ENCODE results near the gene USP47. TPM values are rescaled to one million over a fixed set of nuclear protein-coding genes. Genes with fewer than 3 reads are reported as not detected.
A peak's percentile ranks its signal among the peaks of the same experiment; 100 is the strongest.

The USP47 gene
- total and polyA plus RNA-seq, 2 donors (not counting 1 experiment from before 2014, with no cell fraction given), result 12.8 to 52.9 TPM

DNA sequence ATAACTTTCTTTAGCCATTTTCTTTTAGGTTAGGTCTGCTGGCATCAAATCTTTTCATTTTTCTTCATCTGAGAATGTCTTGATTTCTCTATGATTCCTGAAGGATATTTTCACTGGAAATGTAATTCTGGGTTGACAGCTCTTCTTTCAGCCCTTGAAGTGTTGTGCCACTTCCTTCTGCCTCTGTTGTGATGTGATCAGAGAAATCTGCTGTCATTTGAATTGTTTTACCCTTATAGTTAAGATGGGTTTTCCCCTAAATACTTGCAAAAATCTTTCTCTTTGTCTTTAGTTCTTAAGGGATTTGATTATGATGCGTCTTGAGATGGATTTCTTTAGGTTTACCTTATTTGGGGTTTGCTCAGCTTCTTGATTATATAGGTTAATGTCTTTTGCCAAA is 23.0 kb downstream of the USP47 start:
- CTCF ChIA-PET, result no interaction called here
- TF ChIP-seq EZH2 (IDR thresholded peaks at IDR 0.05; ENCODE audit: borderline replicate concordance, insufficient read depth, low read depth, low read length, poor library complexity, severe bottlenecking), result no peak
- TF ChIP-seq, protein P1, sequence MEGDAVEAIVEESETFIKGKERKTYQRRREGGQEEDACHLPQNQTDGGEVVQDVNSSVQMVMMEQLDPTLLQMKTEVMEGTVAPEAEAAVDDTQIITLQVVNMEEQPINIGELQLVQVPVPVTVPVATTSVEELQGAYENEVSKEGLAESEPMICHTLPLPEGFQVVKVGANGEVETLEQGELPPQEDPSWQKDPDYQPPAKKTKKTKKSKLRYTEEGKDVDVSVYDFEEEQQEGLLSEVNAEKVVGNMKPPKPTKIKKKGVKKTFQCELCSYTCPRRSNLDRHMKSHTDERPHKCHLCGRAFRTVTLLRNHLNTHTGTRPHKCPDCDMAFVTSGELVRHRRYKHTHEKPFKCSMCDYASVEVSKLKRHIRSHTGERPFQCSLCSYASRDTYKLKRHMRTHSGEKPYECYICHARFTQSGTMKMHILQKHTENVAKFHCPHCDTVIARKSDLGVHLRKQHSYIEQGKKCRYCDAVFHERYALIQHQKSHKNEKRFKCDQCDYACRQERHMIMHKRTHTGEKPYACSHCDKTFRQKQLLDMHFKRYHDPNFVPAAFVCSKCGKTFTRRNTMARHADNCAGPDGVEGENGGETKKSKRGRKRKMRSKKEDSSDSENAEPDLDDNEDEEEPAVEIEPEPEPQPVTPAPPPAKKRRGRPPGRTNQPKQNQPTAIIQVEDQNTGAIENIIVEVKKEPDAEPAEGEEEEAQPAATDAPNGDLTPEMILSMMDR (IDR thresholded peaks at IDR 0.05), result no peak
- peaks cover 9 to 21% of the 10 kb centered on the region in 2 donors for H3K4me1 ChIP-seq (ENCODE audit: control insufficient read depth in 2 of 2, insufficient read depth in 2 of 2, low read length in 2 of 2)

DNA sequence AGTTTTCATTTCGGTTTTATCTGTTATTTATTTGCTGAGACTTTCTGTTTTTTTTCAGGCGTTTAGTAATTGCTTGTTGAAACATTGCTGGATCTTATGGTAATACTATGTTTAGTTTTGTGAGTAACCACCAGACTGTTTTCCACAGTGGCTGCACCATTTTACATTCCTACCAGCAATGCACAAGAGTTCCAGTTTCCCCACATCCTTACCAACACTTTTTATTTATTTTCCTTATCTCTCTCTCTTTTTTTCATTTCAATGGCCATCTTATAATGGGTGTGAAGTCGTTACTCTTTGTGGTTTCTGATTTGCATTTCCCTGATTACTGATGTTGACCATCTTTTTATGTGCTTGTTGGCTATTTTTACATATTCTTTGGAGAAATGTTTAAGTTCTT is 23.7 kb downstream of the USP47 start:
- Histone ChIP-seq H4K20me1 (ENCODE audit: control insufficient read depth, insufficient read depth, low read length, poor library complexity, severe bottlenecking) (peaks cover 85% of the 10 kb centered on the region), H3K27me3 (replicated peaks in 1 of 4; ENCODE audit: control extremely low read depth in 1 of 4, control insufficient read depth in 3 of 4, insufficient read depth in 4 of 4, low read length in 3 of 4) (no peaks in the 10 kb centered on the region), H3K79me2 (ENCODE audit: control insufficient read depth, insufficient read depth, low read length) (peaks cover 97% of the 10 kb centered on the region), H3K4me2 (replicated peaks; ENCODE audit: low read depth, low read length, poor library complexity, severe bottlenecking) (peak overlapping the region; percentile 32), H3K4me1 (ENCODE audit: control insufficient read depth in 2 of 2, insufficient read depth in 2 of 2, low read length in 2 of 2) (peaks cover 9 to 23% of the 10 kb centered on the region in 2 donors), H2AFZ (ENCODE audit: insufficient read depth, low read depth, low read length, poor library complexity, severe bottlenecking) (no peak overlapping the region), H3K9me3 (ENCODE audit: control extremely low read depth in 1 of 3, control insufficient read depth in 2 of 3, insufficient read depth in 1 of 3, low read length in 2 of 3) (peaks cover 0 to 5% (median 0%) of the 10 kb centered on the region in 3 donors), H3K4me3 (ENCODE audit: control extremely low read depth in 1 of 5, extremely low read depth in 1 of 5, insufficient read depth in 1 of 5, low read depth in 2 of 5, low read length in 4 of 5) (no peak overlapping the region), H3K27ac (ENCODE audit: low read length in 2 of 2) (no peak overlapping the region), H3K9ac (ENCODE audit: low read length) (no peak overlapping the region), H3K36me3 (replicated peaks in 1 of 2; ENCODE audit: control extremely low read depth in 1 of 2, control insufficient read depth in 1 of 2, extremely low read depth in 1 of 2, insufficient read depth in 2 of 2, low read length in 1 of 2) (no peaks in the 10 kb centered on the region)
- ChIA-PET CTCF (interaction anchor here (1.2 kb wide), 1 partner anchor 16 kb away, joined by 6 read pairs; no protein-coding TSS in a partner anchor), POLR2A (no interaction called here)
- no peak for TF ChIP-seq EZH2 (IDR thresholded peaks at IDR 0.05; ENCODE audit: borderline replicate concordance, insufficient read depth, low read depth, low read length, poor library complexity, severe bottlenecking)
- TF ChIP-seq, protein P1 (IDR thresholded peaks at IDR 0.05), result no peak
- H3K4me1 Mint-ChIP-seq, result peaks cover 66% of the 10 kb centered on the region
- H3K4me3 Mint-ChIP-seq, result peak overlapping the region; percentile 3
- no peak for DNase-seq
- ATAC-seq (ENCODE audit: low read depth), result no peak
- WGBS (ENCODE audit: insufficient coverage), result no CpG with 5 or more reads among the region's 3 CpGs
- H3K27me3 Mint-ChIP-seq, result no peaks in the 10 kb centered on the region
- intact Hi-C loops (cut with micrococcal nuclease), result no loop called here
- no peak overlapping the region for H3K27ac Mint-ChIP-seq
- H3K9me3 Mint-ChIP-seq (ENCODE audit: insufficient read depth), result peaks cover 6% of the 10 kb centered on the region

More for the DNA sequence above, 23.0 kb downstream of the USP47 start:
- no peak overlapping the region for H3K4me3 Mint-ChIP-seq
- no peak overlapping the region for H3K4me3 ChIP-seq (ENCODE audit: control extremely low read depth in 1 of 5, extremely low read depth in 1 of 5, insufficient read depth in 1 of 5, low read depth in 2 of 5, low read length in 4 of 5)
- POLR2A ChIA-PET, result no interaction called here
- peaks cover 63% of the 10 kb centered on the region for H3K4me1 Mint-ChIP-seq
- no peak overlapping the region for H3K9ac ChIP-seq (ENCODE audit: low read length)
- H3K9me3 ChIP-seq (ENCODE audit: control extremely low read depth in 1 of 3, control insufficient read depth in 2 of 3, insufficient read depth in 1 of 3, low read length in 2 of 3), result peaks cover 0 to 5% (median 0%) of the 10 kb centered on the region in 3 donors
- no peak for DNase-seq
- peak overlapping the region; percentile 32 for H3K4me2 ChIP-seq (replicated peaks; ENCODE audit: low read depth, low read length, poor library complexity, severe bottlenecking)
- WGBS (ENCODE audit: insufficient coverage), result no CpG with 5 or more reads among the region's 1 CpG
- H2AFZ ChIP-seq (ENCODE audit: insufficient read depth, low read depth, low read length, poor library complexity, severe bottlenecking), result no peak overlapping the region
- no peaks in the 10 kb centered on the region for H3K27me3 ChIP-seq (replicated peaks in 1 of 4; ENCODE audit: control extremely low read depth in 1 of 4, control insufficient read depth in 3 of 4, insufficient read depth in 4 of 4, low read length in 3 of 4)
- intact Hi-C loops (cut with micrococcal nuclease), result no loop called here
- peaks cover 97% of the 10 kb centered on the region for H3K79me2 ChIP-seq (ENCODE audit: control insufficient read depth, insufficient read depth, low read length)
- H3K27ac ChIP-seq (ENCODE audit: low read length in 2 of 2), result no peak overlapping the region
- no peak overlapping the region for H3K27ac Mint-ChIP-seq
- no peak for ATAC-seq (ENCODE audit: low read depth)
- peaks cover 6% of the 10 kb centered on the region for H3K9me3 Mint-ChIP-seq (ENCODE audit: insufficient read depth)
- no peaks in the 10 kb centered on the region for H3K36me3 ChIP-seq (replicated peaks in 1 of 2; ENCODE audit: control extremely low read depth in 1 of 2, control insufficient read depth in 1 of 2, extremely low read depth in 1 of 2, insufficient read depth in 2 of 2, low read length in 1 of 2)
- peaks cover 80% of the 10 kb centered on the region for H4K20me1 ChIP-seq (ENCODE audit: control insufficient read depth, insufficient read depth, low read length, poor library complexity, severe bottlenecking)
- no peaks in the 10 kb centered on the region for H3K27me3 Mint-ChIP-seq
